Naive thymus-derived CD4-positive, alpha-beta T cell (primary cell): ENCODE data around the gene ACACA. TPM values are rescaled to one million over a fixed set of nuclear protein-coding genes. Genes with fewer than 3 reads are reported as not detected.
A peak's percentile ranks its signal among the peaks of the same experiment; 100 is the strongest.

Experiments used
- ATAC-seq: fragments of 150-1000 bp; cut with Tn5 transposase; 2 replicates; pipeline ENCODE4 v1.10.0; 2021; ENCODE audit warnings: mild to moderate bottlenecking, moderate library complexity
- CTCF ChIA-PET: fragments of 350-600 bp; sonication (Branson Sonifier 250); formaldehyde crosslinking; loops from one replicate; lab custom pipeline; 2021; ENCODE audit warnings: antibody characterized with exemption; lab: Charles Lee
- POLR2A ChIA-PET: fragments of 350-600 bp; sonication (Branson Sonifier 250); formaldehyde crosslinking; loops from one replicate; lab custom pipeline; 2021; ENCODE audit warnings: antibody characterized with exemption, inconsistent platforms; lab: Charles Lee
- DNase-seq, 9 donors: peaks; one replicate each; pipeline versions ENCODE4 v3.0.0 to v3.0.0-alpha.2; 2020 to 2022; ENCODE audit warnings: mixed read lengths in 1 of 9
- H3K27ac ChIP-seq: one replicate; pipeline ENCODE4 v1.7.0; 2013; ENCODE audit warnings: mild to moderate bottlenecking, low read depth, low read length, moderate library complexity
- H3K27me3 ChIP-seq, 2 donors: one replicate each; pipeline ENCODE4 v1.7.0; 2013; ENCODE audit warnings: low read length in 2 of 2, mild to moderate bottlenecking in 2 of 2, moderate library complexity in 2 of 2; ENCODE audit not compliant: control insufficient read depth in 2 of 2, insufficient read depth in 2 of 2
- H3K36me3 ChIP-seq, 3 experiments: 1 replicate in 2 of 3; 2 replicates in 1 of 3; pipeline ENCODE4 v1.7.0; 2013; ENCODE audit warnings: low read length in 3 of 3, mild to moderate bottlenecking in 3 of 3, moderate library complexity in 1 of 3; ENCODE audit not compliant: insufficient read depth in 3 of 3, control insufficient read depth in 2 of 3
- H3K4me1 ChIP-seq, 2 donors: one replicate each; pipeline ENCODE4 v1.7.0; 2013; ENCODE audit warnings: low read length in 2 of 2, mild to moderate bottlenecking in 2 of 2, moderate library complexity in 1 of 2; ENCODE audit not compliant: control insufficient read depth in 2 of 2, insufficient read depth in 2 of 2
- H3K4me3 ChIP-seq: 2 replicates; pipeline ENCODE4 v1.7.0; 2013; ENCODE audit warnings: mild to moderate bottlenecking, low read length
- H3K9me3 ChIP-seq, 3 experiments: 1 replicate in 2 of 3; 2 replicates in 1 of 3; pipeline ENCODE4 v1.7.0; 2013; ENCODE audit warnings: low read length in 3 of 3; ENCODE audit not compliant: control insufficient read depth in 2 of 3
- H3K27ac Mint-ChIP-seq, 9 donors: one replicate each; pipeline ENCODE4 v1.8.0; 2020 to 2022; ENCODE audit warnings: mixed read lengths in 9 of 9, mild to moderate bottlenecking in 8 of 9, moderate library complexity in 5 of 9, inconsistent platforms in 2 of 9
- H3K27me3 Mint-ChIP-seq, 5 donors: one replicate each; pipeline ENCODE4 v1.8.0; 2021 to 2022; ENCODE audit warnings: mixed read lengths in 5 of 5, mild to moderate bottlenecking in 1 of 5
- H3K36me3 Mint-ChIP-seq, 5 donors: one replicate each; pipeline ENCODE4 v1.8.0; 2020 to 2022; ENCODE audit warnings: mixed read lengths in 5 of 5, mild to moderate bottlenecking in 3 of 5, inconsistent platforms in 1 of 5
- H3K4me1 Mint-ChIP-seq, 7 donors: one replicate each; pipeline ENCODE4 v1.8.0; 2020 to 2022; ENCODE audit warnings: mixed read lengths in 7 of 7, mild to moderate bottlenecking in 3 of 7, inconsistent platforms in 1 of 7
- H3K4me3 Mint-ChIP-seq, 10 donors: one replicate each; pipeline ENCODE4 v1.8.0; 2020 to 2022; ENCODE audit warnings: mild to moderate bottlenecking in 10 of 10, mixed read lengths in 10 of 10, moderate library complexity in 6 of 10, inconsistent platforms in 2 of 10
- H3K9me3 Mint-ChIP-seq, 11 donors: one replicate each; pipeline ENCODE4 v1.8.0; 2020 to 2022; ENCODE audit warnings: mixed read lengths in 11 of 11, mild to moderate bottlenecking in 4 of 11, inconsistent platforms in 1 of 11, moderate library complexity in 1 of 11
- intact Hi-C, 2 donors: fragments of 100-400 bp; cut with micrococcal nuclease; formaldehyde crosslinking; loops; one replicate each; pipeline ENCODE4 v1.15.1; 2023
- polyA plus RNA-seq, 2 donors: library from polyadenylated mRNA; unstranded; fragments of 300-500 nt; fragmentation: Illumina TruSeq; gene quantifications; one replicate each; pipeline ENCODE4 v1.2.3, GENCODE V29; 2021
- total RNA-seq, 6 experiments: library from RNA in 5 of 6; stranded (reverse) in 5 of 6; gene quantifications; 1 replicate in 5 of 6; 2 replicates in 1 of 6; pipeline ENCODE4 v1.2.3 and lab custom pipeline; 2021 to 2026

The ACACA gene
- total and polyA plus RNA-seq, 7 experiments from 2014 or later: 6.1 to 47.0 (median 14.5) TPM

- CTCF ChIA-PET: no interaction called here
- no peak overlapping the region for H3K27ac Mint-ChIP-seq
These were observed 322.3 kb downstream of the ACACA start for GRCh38 chr17:37084372-37084771.

DNA sequence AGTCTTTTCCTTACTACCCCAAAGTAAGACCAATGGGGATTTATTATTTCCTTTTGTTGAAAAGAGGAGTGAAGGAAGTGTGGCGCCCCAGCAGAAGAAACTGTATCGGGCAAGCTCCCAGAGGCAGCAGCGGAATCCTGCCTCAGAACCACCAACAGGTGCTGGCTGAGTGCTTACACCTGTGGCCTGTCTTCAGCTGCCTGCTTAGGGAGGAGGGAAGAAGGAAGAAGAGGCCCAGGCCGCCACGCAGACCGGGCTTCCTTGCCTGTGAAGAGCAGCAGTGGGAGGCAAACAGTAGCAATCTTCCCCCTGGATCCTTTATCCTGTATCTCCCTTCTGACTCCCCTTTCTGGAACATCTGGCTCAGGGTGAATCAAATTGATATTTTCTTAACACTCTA lies 323.2 kb downstream of the ACACA start:
- no peak overlapping the region for H3K27ac ChIP-seq
- ChIA-PET CTCF (no interaction called here), POLR2A (no interaction called here)
- Mint-ChIP-seq H3K4me1 (peaks cover 10 to 26% (median 11%) of the 10 kb centered on the region in 7 donors), H3K4me3 (no peak overlapping the region), H3K36me3 (peaks cover 11 to 38% (median 24%) of the 10 kb centered on the region in 5 donors), H3K27me3 (no peaks in the 10 kb centered on the region), H3K9me3 (peaks cover 0 to 18% (median 6%) of the 10 kb centered on the region in 11 donors), H3K27ac (peak overlapping the region in 1 of 9 donors; percentile 57)
- peaks cover 3 to 9% of the 10 kb centered on the region in 2 donors for H3K4me1 ChIP-seq
- no peak for DNase-seq
- no peaks in the 10 kb centered on the region for H3K27me3 ChIP-seq
- intact Hi-C loops: no loop called here
- peaks cover 0 to 7% (median 0%) of the 10 kb centered on the region in 3 experiments for H3K9me3 ChIP-seq
- peaks cover 0 to 25% (median 0%) of the 10 kb centered on the region in 3 experiments for H3K36me3 ChIP-seq
- no peak for ATAC-seq
- H3K4me3 ChIP-seq: no peak overlapping the region

More at GRCh38 chr17:37084372-37084771, 322.3 kb downstream of the ACACA start:
- H3K36me3 Mint-ChIP-seq: peaks cover 10 to 37% (median 23%) of the 10 kb centered on the region in 5 donors
- H3K27me3 Mint-ChIP-seq: no peaks in the 10 kb centered on the region
- no peak overlapping the region for H3K4me3 ChIP-seq
- no peak overlapping the region for H3K4me3 Mint-ChIP-seq
- H3K27ac ChIP-seq: no peak overlapping the region
- no peaks in the 10 kb centered on the region for H3K27me3 ChIP-seq
- ATAC-seq (no peak), DNase-seq (no peak)
- H3K4me1 Mint-ChIP-seq: peaks cover 16 to 35% (median 20%) of the 10 kb centered on the region in 7 donors
- H3K9me3 Mint-ChIP-seq: peaks cover 0 to 11% (median 5%) of the 10 kb centered on the region in 11 donors
- H3K9me3 ChIP-seq: peaks cover 0 to 4% (median 0%) of the 10 kb centered on the region in 3 experiments
- intact Hi-C loops: no loop called here
- H3K36me3 ChIP-seq: peaks cover 0 to 25% (median 0%) of the 10 kb centered on the region in 3 experiments
- POLR2A ChIA-PET: no interaction called here
- peaks cover 12 to 18% of the 10 kb centered on the region in 2 donors for H3K4me1 ChIP-seq

GRCh38 chr17:37082985-37083384 lies 323.7 kb downstream of the ACACA start:
- H3K4me3 Mint-ChIP-seq: no peak overlapping the region
- intact Hi-C loops: no loop called here
- no peaks in the 10 kb centered on the region for H3K27me3 ChIP-seq
- ATAC-seq: no peak
- H3K36me3 Mint-ChIP-seq: peaks cover 11 to 38% (median 23%) of the 10 kb centered on the region in 5 donors
- peaks cover 5 to 22% (median 8%) of the 10 kb centered on the region in 7 donors for H3K4me1 Mint-ChIP-seq
- peaks cover 0 to 4% of the 10 kb centered on the region in 2 donors for H3K4me1 ChIP-seq
- peaks cover 0 to 7% (median 0%) of the 10 kb centered on the region in 3 experiments for H3K9me3 ChIP-seq
- H3K36me3 ChIP-seq: peaks cover 0 to 25% (median 0%) of the 10 kb centered on the region in 3 experiments
- H3K9me3 Mint-ChIP-seq: peaks cover 0 to 18% (median 6%) of the 10 kb centered on the region in 11 donors
- POLR2A ChIA-PET: no interaction called here
- H3K27me3 Mint-ChIP-seq: no peaks in the 10 kb centered on the region
- CTCF ChIA-PET: no interaction called here
- H3K27ac ChIP-seq: no peak overlapping the region
- no peak overlapping the region for H3K27ac Mint-ChIP-seq
- no peak overlapping the region for H3K4me3 ChIP-seq
- no peak for DNase-seq

- Histone ChIP-seq H3K4me1 (no peaks in the 10 kb centered on the region), H3K9me3 (peaks cover 0 to 7% (median 0%) of the 10 kb centered on the region in 3 experiments), H3K27me3 (no peaks in the 10 kb centered on the region), H3K4me3 (no peak overlapping the region), H3K36me3 (peaks cover 0 to 25% (median 0%) of the 10 kb centered on the region in 3 experiments), H3K27ac (no peak overlapping the region)
- ATAC-seq (no peak), DNase-seq (no peak)
- peaks cover 0 to 18% (median 6%) of the 10 kb centered on the region in 11 donors for H3K9me3 Mint-ChIP-seq
- ChIA-PET POLR2A (no interaction called here), CTCF (no interaction called here)
- peaks cover 11 to 32% (median 19%) of the 10 kb centered on the region in 5 donors for H3K36me3 Mint-ChIP-seq
- no peaks in the 10 kb centered on the region for H3K27me3 Mint-ChIP-seq
- H3K4me3 Mint-ChIP-seq: no peak overlapping the region
- H3K4me1 Mint-ChIP-seq: peaks cover 0 to 16% (median 4%) of the 10 kb centered on the region in 7 donors
- intact Hi-C loops: no loop called here
- no peak overlapping the region for H3K27ac Mint-ChIP-seq
These were observed 324.2 kb downstream of the ACACA start for GRCh38 chr17:37082311-37082860.

DNA sequence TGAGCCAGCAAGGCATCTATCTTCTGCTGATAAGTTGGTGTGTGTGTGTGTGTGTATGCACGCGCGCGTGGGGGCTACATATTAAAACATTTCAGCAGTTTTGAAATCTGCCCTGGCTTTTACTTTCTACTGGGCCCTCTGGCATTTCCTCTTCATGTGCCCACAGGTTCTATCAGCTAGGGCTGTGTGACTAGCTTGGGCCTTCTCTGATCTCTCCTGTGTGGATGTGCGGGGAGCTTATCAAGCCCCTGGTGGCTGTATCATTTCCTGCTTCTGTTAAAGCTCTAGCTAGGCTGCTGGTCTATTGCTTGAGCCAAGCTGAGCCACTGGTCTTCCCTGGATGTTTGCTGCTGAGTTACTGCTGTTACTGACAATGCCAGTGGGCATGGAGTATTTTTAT lies 325.3 kb downstream of the ACACA start:
- ATAC-seq: peak; percentile 61
- peaks cover 0 to 15% (median 0%) of the 10 kb centered on the region in 3 experiments for H3K36me3 ChIP-seq
- POLR2A ChIA-PET: interaction anchor here (0.6 kb wide), 1 partner anchor 1439 kb away, joined by 3 read pairs; no protein-coding TSS in a partner anchor

DNA sequence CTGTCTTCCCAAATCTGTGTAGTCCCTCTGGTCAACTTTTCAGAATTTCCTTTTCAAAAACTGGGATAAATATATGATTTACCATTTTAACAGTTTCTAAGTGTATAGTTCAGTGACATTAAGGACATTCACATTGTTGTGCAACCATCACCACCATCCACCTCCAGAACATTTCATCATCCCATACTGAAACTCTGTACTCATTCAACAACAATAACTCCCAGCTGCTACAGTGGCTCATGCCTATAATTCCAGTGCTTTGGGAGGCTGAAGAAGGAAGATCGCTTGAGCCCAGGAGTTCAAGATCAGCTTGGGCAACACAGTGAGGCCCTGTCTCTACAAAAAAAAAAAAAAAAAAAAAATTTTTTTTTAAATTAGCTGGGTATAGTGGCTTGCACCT lies 326.9 kb downstream of the ACACA start:
- ChIA-PET CTCF (no interaction called here), POLR2A (no interaction called here)

More for the DNA sequence above, 325.3 kb downstream of the ACACA start:
- Histone ChIP-seq H3K27ac (no peak overlapping the region), H3K4me3 (no peak overlapping the region), H3K9me3 (peaks cover 0 to 7% (median 0%) of the 10 kb centered on the region in 3 experiments), H3K27me3 (no peaks in the 10 kb centered on the region), H3K4me1 (no peaks in the 10 kb centered on the region)
- no peak for DNase-seq
- Mint-ChIP-seq H3K36me3 (peaks cover 5 to 22% (median 12%) of the 10 kb centered on the region in 5 donors), H3K4me3 (no peak overlapping the region), H3K27me3 (peaks cover 0 to under 1% (median 0%) of the 10 kb centered on the region in 5 donors), H3K27ac (no peak overlapping the region), H3K4me1 (peaks cover 0 to 9% (median 0%) of the 10 kb centered on the region in 7 donors), H3K9me3 (peaks cover 0 to 18% (median 6%) of the 10 kb centered on the region in 11 donors)
- intact Hi-C loops: no loop called here
- CTCF ChIA-PET: interaction anchor here (1.1 kb wide), 1 partner anchor 34 kb away, joined by 3 read pairs; no protein-coding TSS in a partner anchor

More for the DNA sequence above, 326.9 kb downstream of the ACACA start:
- Histone ChIP-seq H3K27ac (no peak overlapping the region), H3K36me3 (no peaks in the 10 kb centered on the region), H3K27me3 (no peaks in the 10 kb centered on the region), H3K9me3 (peaks cover 0 to 7% (median 0%) of the 10 kb centered on the region in 3 experiments), H3K4me3 (no peak overlapping the region), H3K4me1 (no peaks in the 10 kb centered on the region)
- Mint-ChIP-seq H3K4me3 (no peak overlapping the region), H3K4me1 (peaks cover 0 to 6% (median 0%) of the 10 kb centered on the region in 7 donors), H3K36me3 (peaks cover 4 to 12% (median 9%) of the 10 kb centered on the region in 5 donors), H3K9me3 (peaks cover 0 to 18% (median 6%) of the 10 kb centered on the region in 11 donors), H3K27me3 (peaks cover 0 to 3% (median 0%) of the 10 kb centered on the region in 5 donors), H3K27ac (no peak overlapping the region)
- ATAC-seq: no peak
- intact Hi-C loops: no loop called here
- DNase-seq: no peak
